B cell (primary cell): ENCODE data around the gene CHMP5. TPM values are rescaled to one million over a fixed set of nuclear protein-coding genes. Genes with fewer than 3 reads are reported as not detected.

Experiments used
- ATAC-seq: fragments of 200-7000 bp; cut with Tn5 transposase; one replicate; pipeline ENCODE4 v1.10.0; 2021; ENCODE audit warnings: low read depth, mild to moderate bottlenecking, moderate number of reproducible peaks, moderate library complexity
- CTCF ChIA-PET: fragments of 350-600 bp; sonication (Branson Sonifier 250); formaldehyde crosslinking; loops from one replicate; lab custom pipeline; 2021; ENCODE audit warnings: antibody characterized with exemption, inconsistent platforms; lab: Charles Lee
- POLR2A ChIA-PET: fragments of 350-600 bp; sonication (Branson Sonifier 250); formaldehyde crosslinking; loops from one replicate; lab custom pipeline; 2021; ENCODE audit warnings: antibody characterized with exemption; lab: Charles Lee
- DNase-seq: peaks from one replicate; pipeline ENCODE4 v3.0.0; 2013
- H2AFZ ChIP-seq: 2 replicates; pipeline ENCODE4 v1.6.1; 2012; ENCODE audit warnings: mild to moderate bottlenecking, low read depth, low read length; ENCODE audit not compliant: insufficient read depth, poor library complexity, severe bottlenecking
- H3K27ac ChIP-seq, 2 donors: 1 replicate in 1 of 2; 2 replicates in 1 of 2; pipeline ENCODE4 v1.5.1; 2012 to 2013; ENCODE audit warnings: low read length in 2 of 2, mild to moderate bottlenecking in 2 of 2, moderate library complexity in 1 of 2
- H3K27me3 ChIP-seq, 4 experiments: fragments of 200-600 bp in 1 of 4; sonication (generic) in 1 of 4; replicated peaks in 1 of 4; 1 replicate in 2 of 4; 2 replicates in 2 of 4; pipeline versions ENCODE4 v1.6.1 to v1.7.0; 2013 to 2016; ENCODE audit warnings: low read length in 3 of 4, mild to moderate bottlenecking in 2 of 4, mixed read lengths in 1 of 4, moderate library complexity in 1 of 4; ENCODE audit not compliant: insufficient read depth in 4 of 4, control insufficient read depth in 3 of 4; ENCODE audit errors: control extremely low read depth in 1 of 4
- H3K36me3 ChIP-seq, 2 experiments: replicated peaks in 1 of 2; 1 replicate in 1 of 2; 2 replicates in 1 of 2; pipeline versions ENCODE4 v1.6.1 to v1.7.1; 2013; ENCODE audit warnings: low read length in 1 of 2; ENCODE audit not compliant: insufficient read depth in 2 of 2, control insufficient read depth in 1 of 2; ENCODE audit errors: control extremely low read depth in 1 of 2, extremely low read depth in 1 of 2
- H3K4me1 ChIP-seq, 2 donors: fragments of 200-600 bp in 1 of 2; sonication (generic) in 1 of 2; 1 replicate in 1 of 2; 2 replicates in 1 of 2; pipeline versions ENCODE4 v1.5.1 to v1.6.1; 2013 to 2017; ENCODE audit warnings: low read length in 2 of 2; ENCODE audit not compliant: control insufficient read depth in 2 of 2, insufficient read depth in 2 of 2
- H3K4me2 ChIP-seq: replicated peaks from 2 replicates; pipeline ENCODE3; 2012; ENCODE audit warnings: mild to moderate bottlenecking, low read depth, low read length; ENCODE audit not compliant: poor library complexity, severe bottlenecking
- H3K4me3 ChIP-seq, 5 experiments: fragments of 200-600 bp in 1 of 5; sonication (generic) in 1 of 5; 1 replicate in 3 of 5; 2 replicates in 2 of 5; pipeline versions ENCODE4 v1.5.1 to v1.7.0; 2011 to 2016; ENCODE audit warnings: low read length in 4 of 5, mild to moderate bottlenecking in 4 of 5, low read depth in 2 of 5, control low read depth in 1 of 5, moderate library complexity in 1 of 5; ENCODE audit not compliant: insufficient read depth in 1 of 5; ENCODE audit errors: control extremely low read depth in 1 of 5, extremely low read depth in 1 of 5
- H3K79me2 ChIP-seq: fragments of 200-600 bp; sonication (generic); one replicate; pipeline ENCODE4 v1.6.0; 2016; ENCODE audit warnings: low read length; ENCODE audit not compliant: control insufficient read depth, insufficient read depth
- H3K9ac ChIP-seq: fragments of 200-600 bp; sonication (generic); 2 replicates; pipeline ENCODE4 v1.6.1; 2017; ENCODE audit warnings: mild to moderate bottlenecking, low read length, moderate library complexity
- H3K9me3 ChIP-seq, 3 donors: one replicate each; pipeline versions ENCODE4 v1.6.1 to v1.7.1; 2013; ENCODE audit warnings: low read length in 2 of 3; ENCODE audit not compliant: control insufficient read depth in 2 of 3, insufficient read depth in 1 of 3; ENCODE audit errors: control extremely low read depth in 1 of 3
- H4K20me1 ChIP-seq: 2 replicates; pipeline ENCODE4 v1.6.0; 2012; ENCODE audit warnings: mild to moderate bottlenecking, low read length; ENCODE audit not compliant: insufficient read depth, control insufficient read depth, poor library complexity, severe bottlenecking
- H3K27ac Mint-ChIP-seq: one replicate; pipeline ENCODE4 v1.8.0; 2021; ENCODE audit warnings: mixed read lengths
- H3K27me3 Mint-ChIP-seq: one replicate; pipeline ENCODE4 v1.8.0; 2021; ENCODE audit warnings: mixed read lengths
- H3K4me1 Mint-ChIP-seq: one replicate; pipeline ENCODE4 v1.8.0; 2021; ENCODE audit warnings: mixed read lengths
- H3K4me3 Mint-ChIP-seq: one replicate; pipeline ENCODE4 v1.8.0; 2021; ENCODE audit warnings: mixed read lengths
- H3K9me3 Mint-ChIP-seq: one replicate; pipeline ENCODE4 v1.8.0; 2022; ENCODE audit warnings: mixed read lengths; ENCODE audit not compliant: insufficient read depth
- CTCF ChIP-seq: fragments of 200-600 bp; IDR thresholded peaks from one replicate; pipeline ENCODE4 v1.8.0; 2022; ENCODE audit warnings: antibody characterized with exemption, mild to moderate bottlenecking
- EZH2 ChIP-seq: IDR thresholded peaks from 2 replicates; pipeline ENCODE4 v1.6.1; 2012; ENCODE audit warnings: borderline replicate concordance, low read depth, mild to moderate bottlenecking, moderate library complexity, low read length; ENCODE audit not compliant: insufficient read depth, poor library complexity, severe bottlenecking
- WGBS: methylation state at CpG from one replicate; pipeline ENCODE4 v1.1.5; 2013; ENCODE audit warnings: missing lambda C conversion rate; ENCODE audit not compliant: insufficient coverage; 5-methylcytosine and 5-hydroxymethylcytosine counted together
- intact Hi-C: fragments of 100-400 bp; cut with micrococcal nuclease; formaldehyde crosslinking; loops from one replicate; pipeline ENCODE4 v1.10.0; 2022
- polyA plus RNA-seq: library from polyadenylated mRNA; depleted of rRNA; stranded (reverse); fragments of >200 nt; gene quantifications from 2 replicates; pipeline ENCODE4 v1.2.3, GENCODE V29; 2012
- total RNA-seq, 2 donors: library from RNA; stranded (reverse); fragments of 120-200 nt in 1 of 2; gene quantifications; 1 replicate in 1 of 2; 2 replicates in 1 of 2; pipeline versions ENCODE4 v1.2.3 to v1.2.4, GENCODE V29; 2013 to 2022

Gene CHMP5
- total and polyA plus RNA-seq, 2 donors (not counting 1 experiment from before 2014, with no cell fraction given), result 15.3 to 28.2 TPM

DNA sequence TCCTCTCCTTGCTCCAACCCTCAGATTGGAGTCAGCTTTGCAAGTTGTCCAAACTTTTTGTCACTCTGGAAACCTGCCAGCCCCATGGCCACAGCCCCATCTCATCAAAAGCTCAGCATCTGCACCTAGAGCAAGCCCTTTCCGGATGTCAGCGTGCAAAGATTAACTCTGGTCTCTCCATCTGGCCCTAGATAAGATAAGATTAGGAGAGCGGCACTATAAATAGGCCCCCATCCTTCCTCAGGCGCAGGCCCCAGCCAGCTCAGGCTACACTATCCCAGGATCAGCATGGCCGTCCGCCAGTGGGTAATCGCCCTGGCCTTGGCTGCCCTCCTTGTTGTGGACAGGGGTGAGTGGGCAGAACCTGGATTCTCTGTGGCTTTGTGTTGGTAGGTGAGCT lies 24.9 kb upstream of the CHMP5 start, which contains the start of gene SPINK4:
SPINK4 (plus strand) TSS at position 247 of the 400 bp plus-strand sequence; CDS start at position 289, 42 bp downstream.
- no peak within 1 kb of the TSS for H3K27ac Mint-ChIP-seq
- no peaks in the 10 kb centered on the region for H3K4me1 ChIP-seq
- no peak within 1 kb of the TSS for H3K27ac ChIP-seq
- no peaks in the 10 kb centered on the region for H3K4me1 Mint-ChIP-seq
- H3K27me3 ChIP-seq, result peaks cover 0 to 5% (median 0%) of the 10 kb centered on the region in 4 experiments
- H3K9me3 Mint-ChIP-seq, result no peaks in the 10 kb centered on the region
- ATAC-seq (no peak), DNase-seq (no peak)
- POLR2A ChIA-PET, result no interaction called here
- CTCF ChIA-PET, result interaction anchor here (1.2 to 1.5 kb wide), 3 partner anchors 14 to 157 kb away, joined by 3 to 4 read pairs (median 3); no protein-coding TSS in a partner anchor
- no peak within 1 kb of the TSS for H2AFZ ChIP-seq
- H3K27me3 Mint-ChIP-seq, result peaks cover 9% of the 10 kb centered on the region
- intact Hi-C loops, result no loop called here
- TF ChIP-seq EZH2, result no peak
- TF ChIP-seq CTCF, result no peak
- no peaks in the 10 kb centered on the region for H4K20me1 ChIP-seq
- H3K4me3 ChIP-seq, result no peak within 1 kb of the TSS
- H3K36me3 ChIP-seq, result no peaks in the 10 kb centered on the region
- H3K9ac ChIP-seq, result no peak within 1 kb of the TSS
- H3K79me2 ChIP-seq, result no peaks in the 10 kb centered on the region
- H3K4me2 ChIP-seq, result no peak within 1 kb of the TSS
- H3K4me3 Mint-ChIP-seq, result no peak within 1 kb of the TSS
- H3K9me3 ChIP-seq, result no peaks in the 10 kb centered on the region
- WGBS, result 45% methylated on average over 4 of the region's 7 CpGs

- Histone ChIP-seq H3K36me3 (no peaks in the 10 kb centered on the region), H3K27me3 (peaks cover 0 to under 1% (median 0%) of the 10 kb centered on the region in 4 experiments), H4K20me1 (no peaks in the 10 kb centered on the region), H2AFZ (no peak overlapping the region), H3K79me2 (no peaks in the 10 kb centered on the region), H3K4me1 (no peaks in the 10 kb centered on the region), H3K27ac (no peak overlapping the region), H3K9me3 (no peaks in the 10 kb centered on the region), H3K4me2 (no peak overlapping the region), H3K4me3 (no peak overlapping the region), H3K9ac (no peak overlapping the region)
- no peaks in the 10 kb centered on the region for H3K9me3 Mint-ChIP-seq
- ChIA-PET POLR2A (no interaction called here), CTCF (interaction anchor here (0.7 to 1.3 kb wide), 3 partner anchors 15 to 159 kb away, joined by 3 read pairs; no protein-coding TSS in a partner anchor)
- H3K4me3 Mint-ChIP-seq, result no peak overlapping the region
- no peak overlapping the region for H3K27ac Mint-ChIP-seq
- no peak for ATAC-seq
- H3K27me3 Mint-ChIP-seq, result peaks cover 3% of the 10 kb centered on the region
- DNase-seq, result no peak
- intact Hi-C loops, result no loop called here
- 90% methylated on average over 2 of the region's 5 CpGs for WGBS
- H3K4me1 Mint-ChIP-seq, result no peaks in the 10 kb centered on the region
- TF ChIP-seq CTCF (no peak), EZH2 (no peak)
Observed at GRCh38 chr9:33241298-33241697, 23.6 kb upstream of the CHMP5 start.
